OCI-LY7 (cell line): ENCODE results near the gene PSAPL1.

ENCODE experiments used
- CTCF ChIP-seq: fragments of 200-600 bp; sonication (generic); conservative IDR thresholded peaks from 2 replicates; pipeline ENCODE4 v1.5.1; 2014; ENCODE audit warnings: mild to moderate bottlenecking, antibody characterized with exemption, low read length, moderate library complexity, mixed read lengths
- EZH2phosphoT487 ChIP-seq: fragments of 200-600 bp; sonication (generic); IDR thresholded peaks from 2 replicates; pipeline ENCODE4 v1.6.1; 2018; ENCODE audit warnings: low read depth, borderline replicate concordance, mild to moderate bottlenecking, mixed run types, antibody characterized with exemption, low read length, moderate library complexity, mixed read lengths

- TF ChIP-seq CTCF (no peak), EZH2phosphoT487 (no peak)
Measured at GRCh38 chr4:7429601-7430078, 5.1 kb downstream of the PSAPL1 start.
